RWPE1 (cell line): Measurements from ENCODE around the gene CLIC5.

Experiments used
- CTCF ChIA-PET: fragments of 350-600 bp; sonication (Branson Sonifier 250); formaldehyde crosslinking; extraction: SDS; loops from one replicate; lab custom pipeline; 2021; lab: Yijun Ruan, JAX
- POLR2A ChIA-PET: fragments of 400-600 bp; formaldehyde crosslinking; extraction: SDS; loops from one replicate; lab custom pipeline; 2020; ENCODE audit warnings: antibody characterized with exemption; ENCODE audit not compliant: low non-redundant PET; lab: Yijun Ruan, JAX
- DNase-seq: peaks from one replicate; pipeline ENCODE4 v3.0.0; 2012; ENCODE audit warnings: low spot score
- H3K27ac ChIP-seq: fragments of 450-650 bp; 2 replicates; pipeline ENCODE4 v1.5.1; 2017
- CTCF ChIP-seq: fragments of 450-650 bp; conservative IDR thresholded peaks from 2 replicates; pipeline ENCODE4 v1.5.1; 2017; ENCODE audit warnings: low read depth, mild to moderate bottlenecking

Gene CLIC5

GRCh38 chr6:46039646-46040045, 24.0 kb upstream of the CLIC5 start:
- DNase-seq = no peak
- ChIA-PET CTCF (interaction anchor here (0.6 kb wide), 1 partner anchor 809 kb away, joined by 5 read pairs; no protein-coding TSS in a partner anchor), POLR2A (no interaction called here)
- no peak overlapping the region for H3K27ac ChIP-seq
- no peak for TF ChIP-seq CTCF

GRCh38 chr6:46036911-46037310, 21.3 kb upstream of the CLIC5 start:
- TF ChIP-seq CTCF = no peak
- ChIA-PET CTCF (no interaction called here), POLR2A (no interaction called here)
- H3K27ac ChIP-seq = no peak overlapping the region
- DNase-seq = no peak

GRCh38 chr6:46035242-46035641, 19.6 kb upstream of the CLIC5 start:
- DNase-seq = no peak
- ChIA-PET POLR2A (no interaction called here), CTCF (no interaction called here)
- no peak overlapping the region for H3K27ac ChIP-seq
- TF ChIP-seq CTCF = no peak

- no peak for TF ChIP-seq CTCF
- DNase-seq = no peak
- H3K27ac ChIP-seq = no peak overlapping the region
- ChIA-PET POLR2A (no interaction called here), CTCF (no interaction called here)
Measured at GRCh38 chr6:46032110-46032998, 16.7 kb upstream of the CLIC5 start.

GRCh38 chr6:46029602-46030001, 13.9 kb upstream of the CLIC5 start:
- TF ChIP-seq CTCF = no peak
- CTCF ChIA-PET = no interaction called here
- no peak overlapping the region for H3K27ac ChIP-seq
- DNase-seq = no peak
- POLR2A ChIA-PET = no interaction called here

GRCh38 chr6:46026307-46026706, 10.6 kb upstream of the CLIC5 start:
- no peak overlapping the region for H3K27ac ChIP-seq
- ChIA-PET CTCF (no interaction called here), POLR2A (no interaction called here)
- no peak for DNase-seq
- no peak for TF ChIP-seq CTCF
